GM12878 (cell line): ENCODE data around the gene GADD45A. TPM values are rescaled to one million over a fixed set of nuclear protein-coding genes. Genes with fewer than 3 reads are reported as not detected.

Experiments
- ATAC-seq: fragments of 200-7000 bp; cut with Tn5 transposase; 3 replicates; pipeline ENCODE4 v1.9.1; 2020; ENCODE audit warnings: mild to moderate bottlenecking, moderate library complexity
- BruUV-seq: library from RNA; stranded (reverse); fragments of 400-500 nt; replicated peaks from 2 replicates; lab custom pipeline; 2021; lab: Mats Ljungman, UMichigan
- CTCF ChIA-PET: fragments of 300-600 bp; sonication (Branson Sonifier 250); formaldehyde crosslinking; extraction: SDS; loops from one replicate; lab custom pipeline; 2021; ENCODE audit warnings: inconsistent platforms; lab: Yijun Ruan, JAX
- POLR2A ChIA-PET: fragments of 350-600 bp; formaldehyde crosslinking; extraction: SDS; loops from one replicate; lab custom pipeline; 2021; ENCODE audit warnings: inconsistent platforms; lab: Charles Lee
- RAD21 ChIA-PET: fragments of 300-600 bp; sonication (Branson Sonifier 250); formaldehyde crosslinking; loops from one replicate; lab custom pipeline; 2023; ENCODE audit warnings: antibody characterized with exemption; ENCODE audit not compliant: unreplicated experiment; lab: Charles Lee
- SMC1A ChIA-PET: fragments of 300-600 bp; sonication (Branson Sonifier 250); formaldehyde crosslinking; loops from one replicate; lab custom pipeline; 2023; ENCODE audit not compliant: unreplicated experiment, uncharacterized antibody; lab: Charles Lee
- DNase-seq: peaks from one replicate; pipeline ENCODE4 v3.0.0-alpha.2; 2011; ENCODE audit warnings: low read depth, low spot score
- FAIRE-seq: peaks from 3 replicates; lab custom pipeline; 2011; peaks lifted over from hg19 to GRCh38; lab: Jason Lieb, UNC
- H2AFZ ChIP-seq: 2 replicates; pipeline ENCODE4 v1.6.0; 2011; ENCODE audit warnings: low read depth, low read length, control low read depth; ENCODE audit not compliant: control insufficient read depth
- H3K27ac ChIP-seq: 2 replicates; pipeline ENCODE4 v1.5.1; 2011; ENCODE audit warnings: control low read depth; ENCODE audit not compliant: control insufficient read depth, insufficient read depth
- H3K27me3 ChIP-seq, 2 experiments: replicated peaks in 1 of 2; 2 replicates each; pipeline versions ENCODE4 v1.6.0 to v1.6.1; 2011; ENCODE audit warnings: low read length in 1 of 2; ENCODE audit not compliant: control insufficient read depth in 2 of 2, insufficient read depth in 2 of 2
- H3K36me3 ChIP-seq, 2 experiments: 2 replicates each; pipeline ENCODE4 v1.5.1; 2011; ENCODE audit warnings: low read length in 1 of 2; ENCODE audit not compliant: control insufficient read depth in 2 of 2, insufficient read depth in 2 of 2
- H3K4me1 ChIP-seq: 2 replicates; pipeline ENCODE4 v1.6.1; 2011; ENCODE audit warnings: mild to moderate bottlenecking, low read length, moderate library complexity, mixed read lengths; ENCODE audit not compliant: control insufficient read depth, insufficient read depth
- H3K4me2 ChIP-seq: 2 replicates; pipeline ENCODE4 v1.6.0; 2011; ENCODE audit warnings: control low read depth; ENCODE audit not compliant: control insufficient read depth, insufficient read depth
- H3K4me3 ChIP-seq: fragments of 200-600 bp; sonication (generic); 2 replicates; pipeline ENCODE4 v1.5.1; 2016
- H3K79me2 ChIP-seq: 2 replicates; pipeline ENCODE4 v1.6.0; 2011; ENCODE audit warnings: low read length; ENCODE audit not compliant: control insufficient read depth, insufficient read depth
- H3K9ac ChIP-seq: 2 replicates; pipeline ENCODE4 v1.8.0; 2011; ENCODE audit warnings: low read length, control low read depth, mixed read lengths; ENCODE audit not compliant: control insufficient read depth, insufficient read depth
- H3K9me3 ChIP-seq: replicated peaks from 3 replicates; pipeline ENCODE4 v1.5.1; 2011; ENCODE audit warnings: mild to moderate bottlenecking, low read length; ENCODE audit not compliant: control insufficient read depth, insufficient read depth
- H4K20me1 ChIP-seq: 2 replicates; pipeline ENCODE4 v1.6.0; 2011; ENCODE audit not compliant: control insufficient read depth, insufficient read depth
- BACH1 ChIP-seq: fragments of 450-650 bp; IDR thresholded peaks from 2 replicates; pipeline ENCODE4 v1.6.1; 2017; ENCODE audit warnings: mild to moderate bottlenecking, borderline replicate concordance
- EED ChIP-seq: sonication (generic); IDR thresholded peaks from 2 replicates; pipeline ENCODE4 v1.6.1; 2016; ENCODE audit warnings: antibody characterized with exemption, low read depth
- EP300 ChIP-seq, 2 experiments: fragments of 150-350 bp in 1 of 2; IDR thresholded peaks; 2 replicates each; pipeline ENCODE4 v1.6.1; 2011 to 2012; ENCODE audit warnings: low read depth in 2 of 2, low read length in 2 of 2, borderline replicate concordance in 1 of 2, improper control_type of control experiment in 1 of 2, inconsistent platforms in 1 of 2; ENCODE audit not compliant: control insufficient read depth in 1 of 2
- GATAD2B ChIP-seq: fragments of 450-650 bp; conservative IDR thresholded peaks from 2 replicates; pipeline ENCODE4 v1.6.1; 2017; ENCODE audit warnings: low read depth, mild to moderate bottlenecking, moderate library complexity
- IRF5 ChIP-seq: fragments of 450-650 bp; IDR thresholded peaks from 2 replicates; pipeline ENCODE4 v1.6.1; 2017; ENCODE audit warnings: borderline replicate concordance
- KLF5 ChIP-seq: fragments of 450-650 bp; IDR thresholded peaks from 2 replicates; pipeline ENCODE4 v1.6.1; 2014; ENCODE audit warnings: mild to moderate bottlenecking; ENCODE audit not compliant: partially characterized antibody
- PKNOX1 ChIP-seq: fragments of 450-650 bp; IDR thresholded peaks from 2 replicates; pipeline ENCODE4 v1.6.1; 2016; ENCODE audit warnings: mild to moderate bottlenecking
- RELA ChIP-seq: fragments of 450-650 bp; IDR thresholded peaks from 2 replicates; pipeline ENCODE4 v1.8.0; 2014; ENCODE audit warnings: borderline replicate concordance; ENCODE audit not compliant: partially characterized antibody
- SMC3 ChIP-seq: IDR thresholded peaks from 2 replicates; pipeline ENCODE4 v1.6.1; 2011; ENCODE audit warnings: low read length, improper control_type of control experiment, borderline replicate concordance
- SPI1 ChIP-seq: IDR thresholded peaks from 2 replicates; pipeline ENCODE4 v1.6.1; 2011; ENCODE audit warnings: low read depth, mild to moderate bottlenecking, low read length, moderate library complexity, borderline replicate concordance; ENCODE audit not compliant: insufficient read depth
- SREBF2 ChIP-seq: IDR thresholded peaks from 2 replicates; pipeline ENCODE4 v1.6.1; 2012; ENCODE audit warnings: mild to moderate bottlenecking, low read length
- TAF1 ChIP-seq: IDR thresholded peaks from 2 replicates; pipeline ENCODE4 v1.6.1; 2011; ENCODE audit warnings: mild to moderate bottlenecking, low read depth, low read length, borderline replicate concordance
- TCF3 ChIP-seq: IDR thresholded peaks from 2 replicates; pipeline ENCODE4 v1.6.1; 2012; ENCODE audit warnings: low read depth, mild to moderate bottlenecking, low read length, borderline replicate concordance; ENCODE audit not compliant: insufficient read depth
- USF1 ChIP-seq: IDR thresholded peaks from 2 replicates; pipeline ENCODE4 v1.6.1; 2011; ENCODE audit warnings: borderline replicate concordance, low read depth, mild to moderate bottlenecking, moderate library complexity, mixed read lengths, low read length; ENCODE audit not compliant: insufficient read depth; ENCODE audit errors: extremely low read length
- WRNIP1 ChIP-seq: IDR thresholded peaks from 2 replicates; pipeline ENCODE4 v1.6.1; 2011; ENCODE audit warnings: low read depth, low read length, improper control_type of control experiment, borderline replicate concordance
- ZBTB11 ChIP-seq: fragments of 450-650 bp; formaldehyde crosslinking; IDR thresholded peaks from 2 replicates; pipeline ENCODE4 v1.5.0; 2022; ENCODE audit warnings: mild to moderate bottlenecking, missing genetic modification characterization
- ZNF24 ChIP-seq: fragments of 450-650 bp; IDR thresholded peaks from 2 replicates; pipeline ENCODE4 v1.6.1; 2017; ENCODE audit warnings: antibody characterized with exemption, mild to moderate bottlenecking
- WGBS: methylation state at CpG from one replicate; pipeline ENCODE4 v1.1.6; 2016; ENCODE audit warnings: low lambda C conversion rate; ENCODE audit not compliant: insufficient replicate concordance, insufficient coverage; ENCODE audit errors: missing lambda C conversion rate; 5-methylcytosine and 5-hydroxymethylcytosine counted together
- in situ Hi-C: fragments of 300-500 bp; cut with MboI; formaldehyde crosslinking; loops from 9 replicates; pipeline ENCODE4 v1.14.3; 2018; ENCODE audit warnings: mixed read lengths
- intact Hi-C: fragments of 100-400 bp; cut with micrococcal nuclease; formaldehyde crosslinking; loops from one replicate; pipeline ENCODE4 v1.14.2; 2022; ENCODE audit not compliant: unreplicated experiment
- polyA plus RNA-seq, 11 experiments: library from polyadenylated mRNA; depleted of rRNA in 4 of 11; unstranded in 6 of 11; stranded (reverse) in 5 of 11; fragments of >200 nt; fragmentation: Nextera tagmentation in 4 of 11; fragmentation: Illumina TruSeq in 1 of 11; extraction: Ambion mirVana in 4 of 11; extraction: Trizol in 1 of 11; gene quantifications; 1 replicate in 1 of 11; 2 replicates in 10 of 11; pipeline versions ENCODE4 v1.2.1 to v1.2.3, GENCODE V29; 2011 to 2016; ENCODE audit warnings: inconsistent platforms in 2 of 11, missing spikeins in 2 of 11, low read depth in 1 of 11
- total RNA-seq, 4 experiments: library from RNA; depleted of rRNA in 3 of 4; stranded (reverse); fragments of >200 nt in 3 of 4; fragmentation: Illumina TruSeq in 1 of 4; extraction: Trizol in 1 of 4; gene quantifications; 2 replicates each; pipeline versions ENCODE4 v1.2.1 to v1.2.3, GENCODE V29; 2013 to 2021

GADD45A gene
- total and polyA plus RNA-seq, 10 of the 15 experiments (the other 5 are each of a cell fraction or from before 2014, with no cell fraction given): 4.7 to 48.9 (median 18.5) TPM

GRCh38 chr1:67644566-67644965, 40.4 kb upstream of the GADD45A start:
- no peak for TF ChIP-seq BACH1
- no peak for TF ChIP-seq PKNOX1
- TF ChIP-seq ZNF24: no peak
- TF ChIP-seq USF1: no peak
- no peak for TF ChIP-seq WRNIP1
- no peak for TF ChIP-seq IRF5
- TF ChIP-seq RELA: no peak
- no peak for TF ChIP-seq TCF3
- no peak for TF ChIP-seq GATAD2B
- no peak for TF ChIP-seq SPI1
- TF ChIP-seq EED: no peak
- no peak for TF ChIP-seq EP300 (IDR thresholded peaks at IDR 0.05; ENCODE audit: borderline replicate concordance in 1 of 2, control insufficient read depth in 1 of 2, low read depth in 2 of 2, low read length in 2 of 2)
- TF ChIP-seq ZBTB11 (CRISPR knock-in tag): no peak
- TF ChIP-seq SMC3: no peak
- TF ChIP-seq KLF5: no peak
- no peak for TF ChIP-seq SREBF2
- no peak for TF ChIP-seq TAF1

More at GRCh38 chr1:67644566-67644965, 40.4 kb upstream of the GADD45A start:
- ChIA-PET CTCF (interaction anchor here (0.7 to 1.6 kb wide), 6 partner anchors 20 to 127 kb away, joined by 3 to 7 read pairs (median 4); no protein-coding TSS in a partner anchor), SMC1A (interaction anchor here (1.0 to 1.7 kb wide), 5 partner anchors 24 to 116 kb away, joined by 3 to 7 read pairs (median 4); no protein-coding TSS in a partner anchor), RAD21 (interaction anchor here (1.2 to 1.6 kb wide), 3 partner anchors 67 to 431 kb away, joined by 3 to 4 read pairs (median 3); no protein-coding TSS in a partner anchor), POLR2A (interaction anchor here (1.0 to 1.9 kb wide), 2 partner anchors 17 to 40 kb away, joined by 3 to 5 read pairs; no protein-coding TSS in a partner anchor)
- H3K27me3 ChIP-seq: no peaks in the 10 kb centered on the region; a peak in 1 of 4 replicates
- WGBS: 37% methylated on average over 3 of the region's 3 CpGs
- no peaks in the 10 kb centered on the region for H3K36me3 ChIP-seq
- H3K4me3 ChIP-seq: no peak overlapping the region
- FAIRE-seq (no peak), DNase-seq (no peak), ATAC-seq (no peak)
- no peak overlapping the region for H3K9ac ChIP-seq
- H3K4me1 ChIP-seq: no peaks in the 10 kb centered on the region
- no peaks in the 10 kb centered on the region for H3K79me2 ChIP-seq
- no TSS peak for BruUV-seq
- H4K20me1 ChIP-seq: no peaks in the 10 kb centered on the region
- intact Hi-C loops: no loop called here
- no peak overlapping the region for H3K4me2 ChIP-seq
- no peaks in the 10 kb centered on the region for H3K9me3 ChIP-seq
- H3K27ac ChIP-seq: no peak overlapping the region
- in situ Hi-C loops: no loop called here
- no peak overlapping the region for H2AFZ ChIP-seq
